Skin epidermis (tissue), 12 donors: ENCODE results near the gene SORCS1.

Experiments
- H3K27ac ChIP-seq, 21 experiments: fragments of 200-600 bp; sonication (generic) in 11 of 21; one replicate each; pipeline ENCODE4 v1.5.0; 2020; ENCODE audit warnings: mild to moderate bottlenecking in 3 of 21, inconsistent platforms in 2 of 21, moderate library complexity in 2 of 21
- H3K4me3 ChIP-seq, 7 experiments: fragments of 200-600 bp; sonication (generic) in 2 of 7; one replicate each; pipeline ENCODE4 v1.5.0; 2020; ENCODE audit warnings: inconsistent platforms in 2 of 7, mild to moderate bottlenecking in 2 of 7, moderate library complexity in 1 of 7

SORCS1 gene

DNA sequence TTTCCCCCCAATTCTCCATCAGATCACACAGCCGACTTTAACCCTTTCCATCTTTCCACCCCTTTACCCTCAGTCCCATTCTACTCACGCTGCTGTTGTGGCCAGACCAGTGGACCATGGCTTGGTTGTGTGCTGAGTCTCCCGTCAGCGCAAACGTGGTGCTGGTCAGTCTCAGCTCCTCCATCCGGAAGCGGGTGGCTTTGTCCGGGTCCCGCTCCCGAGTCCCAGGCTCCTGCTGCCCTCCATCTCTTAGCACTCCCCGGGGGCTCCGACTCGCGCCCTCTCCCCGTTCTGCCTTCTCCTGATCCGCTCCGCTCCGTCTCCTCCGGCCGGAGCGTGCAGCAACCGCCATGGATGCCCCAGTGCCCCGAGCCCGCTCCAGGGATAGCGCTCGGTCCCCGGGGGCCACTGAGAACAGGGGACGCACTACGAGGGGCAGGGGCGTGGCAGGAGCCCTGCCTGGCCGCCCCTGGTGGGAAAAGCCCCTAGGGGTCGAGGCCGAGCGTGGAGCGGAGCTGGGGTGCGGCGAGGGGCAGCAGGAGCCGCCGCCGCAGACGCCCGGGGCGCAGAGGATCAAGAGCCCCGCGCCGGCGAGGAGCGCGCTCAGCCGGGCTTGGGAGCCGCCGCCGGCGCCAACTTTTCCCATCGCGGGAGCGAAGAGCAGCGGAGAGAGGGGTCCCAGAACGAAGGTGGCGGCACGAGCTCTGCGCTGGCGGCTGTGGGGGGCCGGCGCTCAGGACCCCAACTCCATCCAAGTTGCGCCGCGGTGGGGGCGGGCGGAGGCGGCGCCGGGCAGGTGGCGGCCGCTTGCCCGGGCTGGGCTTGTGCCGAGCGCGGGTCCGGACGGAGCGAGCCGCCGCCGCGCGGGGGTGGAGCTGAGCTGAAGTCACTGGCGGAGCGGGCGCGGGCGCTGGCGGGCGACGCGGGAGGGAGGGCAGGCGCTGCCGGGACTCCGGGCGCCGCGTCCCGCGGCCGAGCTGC lies at the start of gene SORCS1:
SORCS1 (minus strand) TSS at position 826 of the 981 bp plus-strand sequence.
- H3K27ac ChIP-seq: peak within 1 kb of the TSS in 2 of 21 experiments; percentile 28 to 48
- H3K4me3 ChIP-seq: peak within 1 kb of the TSS in 3 of 7 experiments; percentile 10 to 28 (median 26)

DNA sequence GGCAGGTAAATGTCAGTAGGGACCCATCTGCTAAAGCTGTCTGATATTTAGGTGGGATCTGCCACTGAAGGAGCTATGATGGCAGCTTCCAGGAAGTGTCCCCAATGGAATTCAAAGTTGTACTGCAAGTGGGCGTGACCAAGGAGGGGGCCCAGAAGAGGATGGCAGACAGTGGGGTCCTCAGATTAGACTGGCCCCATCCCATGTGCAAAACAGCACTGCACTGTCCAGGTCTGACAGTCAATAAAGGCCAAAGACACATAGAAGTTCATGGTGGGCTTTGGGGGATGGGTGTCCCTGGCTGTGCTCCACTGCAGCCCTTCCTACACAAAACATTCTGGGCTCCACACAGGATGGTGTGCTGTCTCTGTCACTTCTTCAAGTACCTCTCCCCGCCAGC lies 49.8 kb upstream of the SORCS1 start:
- Histone ChIP-seq H3K27ac (no peak overlapping the region), H3K4me3 (no peak overlapping the region)

DNA sequence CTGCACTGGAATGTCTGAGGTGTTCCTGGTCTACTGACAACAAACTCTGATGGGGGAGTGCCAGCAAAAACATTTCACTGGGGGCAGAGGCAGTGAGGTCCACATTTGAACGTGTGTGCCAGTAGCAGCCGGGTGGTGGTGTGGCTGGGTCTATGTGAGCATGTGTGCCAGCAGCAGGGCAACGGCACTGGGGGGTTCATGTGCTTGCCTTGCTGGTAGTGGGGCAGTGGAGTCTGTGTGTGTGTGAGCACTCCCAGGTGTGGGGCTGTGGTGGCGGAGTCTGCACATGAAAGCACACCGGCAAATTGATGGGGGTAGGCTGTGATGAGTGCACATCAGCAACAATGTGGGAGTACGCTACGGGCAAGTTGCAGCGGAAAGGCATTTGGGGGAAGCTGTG lies 49.4 kb upstream of the SORCS1 start:
- no peak overlapping the region for H3K4me3 ChIP-seq
- H3K27ac ChIP-seq: no peak overlapping the region

DNA sequence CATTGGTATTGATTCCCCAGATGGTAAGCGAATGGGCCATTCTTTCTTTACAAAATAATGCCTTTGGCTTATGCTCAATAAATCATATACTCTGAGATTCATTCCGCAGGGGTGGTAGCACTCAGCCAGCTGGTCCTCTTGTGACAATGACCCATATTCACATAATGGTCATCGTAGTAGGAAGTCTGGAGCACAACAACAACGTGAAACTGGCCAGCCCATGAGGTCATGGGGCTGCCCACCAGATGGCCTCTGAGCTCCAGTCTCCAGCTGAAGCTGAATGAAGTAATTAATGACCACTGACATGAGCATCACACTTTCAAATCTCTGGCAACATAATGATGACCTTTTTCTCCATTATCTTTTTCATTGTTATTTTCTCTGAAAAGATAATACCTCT lies 42.3 kb upstream of the SORCS1 start:
- H3K4me3 ChIP-seq: no peak overlapping the region
- no peak overlapping the region for H3K27ac ChIP-seq

DNA sequence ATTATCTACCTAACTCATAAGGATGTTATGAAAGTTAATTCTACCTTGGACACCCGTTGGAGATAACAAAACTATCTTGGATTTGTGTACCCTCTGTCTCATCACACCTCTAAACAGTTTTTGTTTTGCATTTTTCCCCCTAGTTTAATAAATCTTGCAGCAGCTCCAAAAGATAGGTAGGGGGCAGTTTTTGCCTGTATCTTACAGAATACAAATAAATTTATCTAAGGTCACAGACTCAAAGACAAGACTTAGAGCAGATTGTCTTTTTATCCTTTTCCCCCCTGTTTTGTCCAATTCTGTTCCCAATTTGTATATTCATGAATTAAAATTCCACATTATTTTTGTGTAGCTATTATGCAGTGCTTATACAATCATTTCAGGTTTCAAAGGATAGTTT lies 5.0 kb upstream of the SORCS1 start:
- Histone ChIP-seq H3K4me3 (no peak overlapping the region), H3K27ac (no peak overlapping the region)

DNA sequence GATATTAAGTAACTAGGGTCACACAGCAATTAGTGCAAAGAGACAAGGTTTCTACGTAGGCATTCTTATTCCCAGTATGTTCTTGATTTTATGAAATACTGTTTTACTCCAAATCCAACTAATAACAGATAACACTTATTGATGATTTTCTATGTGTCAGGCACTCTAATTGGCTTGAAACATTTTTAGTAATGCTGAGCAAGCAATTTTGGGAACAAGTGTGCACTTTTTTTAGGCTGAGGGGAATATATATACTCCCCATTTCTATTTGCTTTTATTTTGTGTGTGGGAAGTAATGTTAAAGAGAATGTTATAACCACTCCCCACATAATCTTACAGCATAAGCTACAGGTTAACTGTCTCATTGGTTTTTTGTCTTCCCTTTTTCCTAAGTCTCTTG lies 4.2 kb upstream of the SORCS1 start:
- no peak overlapping the region for H3K27ac ChIP-seq
- H3K4me3 ChIP-seq: no peak overlapping the region

DNA sequence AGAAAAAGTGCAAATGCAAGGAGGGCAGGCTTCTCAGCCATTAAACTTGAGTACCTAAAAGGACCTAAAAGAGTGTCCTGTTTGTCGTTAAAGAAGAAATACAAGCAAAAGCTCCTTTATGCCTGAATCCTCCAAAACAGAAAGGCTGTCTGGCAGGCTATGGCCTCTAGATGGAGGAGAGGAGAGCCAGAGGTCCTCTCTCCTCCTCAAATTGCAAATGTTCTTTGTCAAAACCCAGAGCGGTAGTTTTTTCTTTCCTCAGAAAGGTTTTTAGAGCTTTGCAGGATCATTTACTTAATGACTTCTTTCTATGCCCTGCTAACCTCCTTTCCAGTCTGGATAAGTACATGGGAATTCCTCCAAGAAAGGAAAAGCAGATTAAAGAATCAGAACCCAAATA lies 1.9 kb upstream of the SORCS1 start:
- Histone ChIP-seq H3K4me3 (no peak overlapping the region), H3K27ac (no peak overlapping the region)

DNA sequence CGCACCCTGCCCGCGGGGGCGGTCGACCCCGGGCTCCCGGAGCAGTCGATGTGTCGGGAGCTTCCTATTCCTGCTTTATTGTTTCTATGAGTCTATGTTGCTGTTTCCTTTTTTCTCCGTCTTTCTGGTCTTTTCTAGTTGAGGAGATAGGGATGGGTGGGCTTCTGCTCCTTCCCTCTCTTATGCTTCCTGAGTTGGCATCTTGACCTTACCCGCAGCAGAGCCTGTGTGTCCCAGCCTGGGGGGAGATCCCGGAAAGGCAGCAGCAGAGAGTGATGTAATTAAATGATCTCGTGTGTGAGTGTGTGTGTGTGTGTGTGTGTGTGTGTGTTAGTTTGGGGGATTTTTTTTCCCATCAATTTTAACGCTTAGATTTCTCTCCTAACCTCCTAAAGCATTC lies 486 bp upstream of the SORCS1 start:
- Histone ChIP-seq H3K27ac (no peak overlapping the region), H3K4me3 (peak overlapping the region in 2 of 7 experiments; percentile 26 to 28)

DNA sequence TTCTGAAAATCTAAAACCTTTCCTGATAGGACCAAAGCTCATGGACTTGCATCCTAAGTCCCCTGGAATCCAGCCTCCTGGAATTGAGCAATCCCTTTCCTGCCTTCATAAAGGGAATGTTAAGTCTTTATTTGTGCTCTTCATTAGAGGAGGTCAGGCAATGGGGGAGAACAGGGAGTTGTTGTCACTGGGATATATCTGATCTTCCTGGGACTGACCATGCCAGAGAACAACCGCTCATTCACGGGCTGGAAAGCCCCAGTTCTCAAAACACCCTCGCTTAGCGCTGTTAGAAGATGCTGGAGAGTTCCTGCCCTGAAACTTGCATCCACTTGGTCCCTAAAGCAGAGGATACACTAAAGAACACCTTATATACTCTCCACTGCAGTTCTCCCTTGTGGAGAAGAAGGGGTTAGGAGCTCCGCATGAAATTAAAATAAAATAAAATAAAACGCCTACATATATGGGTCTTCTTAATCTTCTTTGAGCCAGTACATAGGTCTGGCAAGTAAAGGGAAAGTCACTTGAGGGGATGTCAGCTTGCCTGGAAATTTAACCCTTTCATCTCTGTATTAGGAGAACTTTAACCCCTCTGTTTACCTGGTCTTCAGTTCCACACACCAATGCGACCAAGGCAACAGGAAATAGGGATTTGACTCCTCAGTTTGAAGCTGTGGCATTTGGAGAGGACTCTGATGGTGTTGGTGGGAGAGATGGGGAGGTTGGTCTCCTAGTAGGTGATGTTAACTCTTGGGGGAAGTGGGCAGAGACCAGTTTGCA lies 1.2 kb downstream of the SORCS1 start:
- no peak overlapping the region for H3K4me3 ChIP-seq
- H3K27ac ChIP-seq: no peak overlapping the region

DNA sequence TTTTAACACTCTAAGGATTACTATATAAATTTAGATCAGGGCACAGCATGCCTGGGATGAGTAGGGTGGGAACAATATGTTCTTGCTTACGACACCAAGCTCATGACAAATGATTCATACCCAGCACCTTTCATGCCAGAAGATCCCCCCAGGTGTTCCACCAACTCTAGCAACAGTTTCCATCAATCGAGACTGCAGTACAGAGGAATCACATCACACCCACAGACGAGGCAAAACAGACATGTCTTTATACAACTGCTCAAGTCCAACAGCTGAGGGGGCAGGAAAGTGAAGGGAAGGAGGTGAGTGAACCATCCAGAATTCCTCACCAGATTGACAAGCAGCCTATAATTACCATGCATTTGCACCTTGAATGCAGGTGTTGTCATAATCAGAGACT lies 3.6 kb downstream of the SORCS1 start:
- Histone ChIP-seq H3K4me3 (no peak overlapping the region), H3K27ac (no peak overlapping the region)

DNA sequence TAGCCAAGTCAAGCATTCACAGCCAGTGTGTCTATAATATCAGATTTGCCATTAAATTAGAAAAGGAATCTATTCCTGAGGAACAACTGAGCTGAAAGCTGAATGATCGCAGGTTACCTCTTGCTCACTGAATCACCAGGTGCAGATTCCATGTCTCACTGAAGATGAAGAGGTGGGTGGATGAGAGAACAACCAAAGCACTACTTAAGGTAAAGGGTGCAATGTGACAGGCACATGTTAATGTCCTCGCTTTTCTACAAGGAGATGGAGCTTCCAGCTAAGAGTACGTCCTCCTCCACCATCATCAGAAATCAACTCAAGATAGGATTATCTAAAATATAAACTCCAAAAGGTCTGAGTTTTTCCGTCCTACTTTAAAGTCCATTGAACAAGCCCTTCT lies 4.6 kb downstream of the SORCS1 start:
- no peak overlapping the region for H3K27ac ChIP-seq
- H3K4me3 ChIP-seq: no peak overlapping the region

DNA sequence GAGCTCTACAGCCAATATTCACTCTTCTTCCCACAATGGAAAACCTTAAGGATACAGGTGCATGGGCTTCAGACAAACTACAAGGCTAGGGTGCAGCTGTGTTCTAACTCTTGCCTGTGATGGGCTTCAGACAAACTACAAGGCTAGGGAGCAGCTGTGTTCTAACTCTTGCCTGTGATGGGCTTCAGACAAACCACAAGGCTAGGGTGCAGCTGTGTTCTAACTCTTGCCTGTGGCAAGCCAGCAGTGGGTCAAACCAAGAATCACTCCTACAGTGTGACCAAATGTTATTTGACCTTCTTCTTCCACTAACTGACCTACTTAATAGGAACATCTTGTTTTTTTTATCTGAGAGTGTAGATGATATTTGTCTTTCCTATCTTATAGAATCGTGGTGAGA lies 7.4 kb downstream of the SORCS1 start:
- Histone ChIP-seq H3K27ac (no peak overlapping the region), H3K4me3 (no peak overlapping the region)

DNA sequence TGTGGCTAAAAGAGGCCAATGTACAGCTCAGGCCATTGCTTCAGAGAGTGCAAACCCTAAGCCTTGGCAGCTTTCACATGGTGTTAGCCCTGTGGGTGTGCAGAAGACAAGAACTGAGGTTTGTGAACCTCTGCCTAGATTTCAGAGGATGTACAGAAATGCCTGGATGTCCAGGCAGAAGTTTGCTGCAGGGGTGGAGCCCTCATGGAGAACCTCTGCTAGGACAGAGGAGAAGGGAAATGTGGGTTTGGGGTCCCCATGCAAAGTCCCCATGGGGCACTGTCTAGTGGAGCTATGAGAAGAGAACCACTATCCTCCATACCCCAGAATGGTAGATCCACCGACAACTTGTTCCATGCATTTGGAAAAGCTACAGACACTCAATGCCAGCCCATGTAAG lies 12.4 kb downstream of the SORCS1 start:
- H3K4me3 ChIP-seq: no peak overlapping the region
- H3K27ac ChIP-seq: no peak overlapping the region

DNA sequence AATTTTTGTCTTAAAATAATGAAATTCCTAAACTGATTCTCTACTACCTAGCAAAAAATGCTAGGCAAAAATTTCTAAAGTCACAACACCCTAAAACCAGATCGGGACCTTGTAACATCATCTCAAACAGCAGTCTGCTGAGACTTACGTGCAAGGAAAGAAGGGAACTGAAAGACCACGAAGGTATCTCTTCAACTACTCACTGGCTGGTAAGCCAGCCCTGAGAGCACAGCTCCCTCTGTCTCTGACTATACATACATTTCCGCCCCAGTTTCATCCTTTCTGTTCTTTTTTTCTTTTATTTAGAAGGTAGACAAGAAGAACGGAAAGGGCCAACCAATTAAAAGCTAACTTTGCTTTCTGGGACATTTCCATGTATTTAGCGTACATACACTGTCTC lies 15.6 kb downstream of the SORCS1 start:
- H3K27ac ChIP-seq: no peak overlapping the region
- no peak overlapping the region for H3K4me3 ChIP-seq

DNA sequence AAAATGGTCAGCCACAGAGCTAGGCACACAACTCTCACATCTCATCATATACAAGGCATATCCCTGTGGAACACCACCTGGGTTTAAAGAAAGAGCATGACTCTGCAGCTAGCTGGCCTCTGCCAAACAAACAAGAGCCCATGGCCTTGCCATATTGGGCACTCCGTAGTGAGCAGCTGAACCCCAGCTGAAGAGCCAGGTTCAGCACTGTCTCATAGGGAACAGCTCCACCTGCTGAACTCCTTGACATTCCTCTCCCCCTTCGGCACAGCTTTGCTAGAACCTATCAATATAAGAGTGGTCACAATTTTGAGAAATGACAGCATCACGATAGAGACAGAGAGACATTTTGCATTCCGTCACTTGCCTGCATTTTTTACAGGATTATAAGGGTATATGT lies 20.0 kb downstream of the SORCS1 start:
- Histone ChIP-seq H3K4me3 (no peak overlapping the region), H3K27ac (no peak overlapping the region)

DNA sequence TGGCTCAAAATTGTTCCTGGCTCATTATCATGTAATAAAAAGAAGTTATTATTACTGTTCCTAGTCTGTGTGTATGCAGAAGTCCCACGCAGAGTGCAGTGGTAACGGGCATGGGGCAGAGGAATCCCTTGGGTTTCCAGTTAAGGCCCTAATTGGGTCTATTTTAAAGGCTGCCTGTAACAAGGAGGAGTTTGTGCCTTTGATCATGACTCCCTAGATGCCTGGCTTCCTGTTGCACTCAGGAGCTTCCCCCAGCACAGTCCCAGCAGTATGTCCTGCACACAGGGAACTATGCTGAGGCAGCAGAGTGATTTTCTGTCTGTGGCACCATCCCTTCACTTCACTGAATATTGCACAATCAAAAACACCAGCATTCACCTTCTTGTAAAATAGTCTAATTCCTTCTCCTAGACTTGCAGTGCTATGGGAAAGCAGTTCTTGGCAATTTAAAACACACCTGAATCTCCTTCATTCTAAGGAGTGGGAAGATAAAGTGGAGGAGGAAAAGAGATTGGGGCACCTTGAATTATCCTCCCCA lies 22.9 kb downstream of the SORCS1 start:
- Histone ChIP-seq H3K27ac (no peak overlapping the region), H3K4me3 (no peak overlapping the region)

DNA sequence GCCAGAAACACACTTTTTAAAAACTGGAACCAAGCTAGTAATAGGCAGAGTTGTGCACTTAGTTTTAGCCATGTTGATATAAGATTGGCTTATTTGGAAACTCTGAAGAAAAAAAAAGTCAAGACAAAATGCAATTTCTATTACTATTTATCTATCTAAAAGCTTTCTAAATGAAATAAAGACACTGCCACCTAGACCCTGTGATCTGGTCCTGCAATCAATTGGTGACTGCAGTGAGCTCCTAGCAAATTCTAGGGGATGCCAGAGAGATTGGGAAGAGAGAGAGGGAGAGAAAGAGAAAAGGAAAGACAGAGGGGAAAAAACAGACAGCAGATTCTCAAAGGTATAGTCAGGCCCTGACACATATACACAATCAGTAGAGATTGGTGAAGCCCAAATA lies 25.3 kb downstream of the SORCS1 start:
- no peak overlapping the region for H3K4me3 ChIP-seq

DNA sequence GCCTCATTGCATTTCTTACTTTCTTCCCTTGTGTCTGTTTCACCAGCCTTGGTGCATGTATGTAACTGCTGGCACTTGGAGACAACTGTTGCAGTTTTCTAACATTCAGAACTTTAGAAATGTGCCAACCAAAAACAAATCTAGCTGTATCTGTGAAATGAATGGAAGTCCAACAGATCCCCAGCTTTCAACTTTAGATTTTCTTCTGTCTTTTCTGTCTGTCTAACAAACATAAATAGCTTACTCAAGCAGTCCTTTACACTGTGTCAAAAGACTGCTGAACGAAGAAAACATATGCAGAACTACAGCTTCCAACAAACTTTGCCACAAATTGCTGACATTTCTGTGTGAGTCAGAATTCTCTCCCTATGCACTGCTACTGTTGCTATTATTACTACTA lies 30.9 kb downstream of the SORCS1 start:
- no peak overlapping the region for H3K27ac ChIP-seq
- no peak overlapping the region for H3K4me3 ChIP-seq

More for the DNA sequence above, 25.3 kb downstream of the SORCS1 start:
- H3K27ac ChIP-seq: no peak overlapping the region

DNA sequence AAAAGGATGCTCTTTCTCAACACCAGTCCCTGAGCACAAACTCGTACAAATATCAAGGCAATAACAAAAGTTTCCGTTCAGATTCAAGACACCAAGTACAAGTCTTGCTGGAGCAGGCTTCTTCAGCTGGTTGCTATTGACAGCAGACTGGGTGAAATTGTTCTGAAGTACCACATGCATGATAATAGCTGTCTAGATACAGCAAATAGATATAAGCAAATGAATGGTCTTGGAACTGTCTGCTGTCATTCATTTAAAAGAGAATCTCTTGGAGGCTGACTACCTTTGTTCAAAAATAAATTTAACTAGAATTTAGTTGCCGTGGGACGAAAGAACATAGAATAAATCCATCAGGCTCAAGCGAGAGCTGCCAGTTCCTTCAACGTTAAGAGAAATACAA lies 35.5 kb downstream of the SORCS1 start:
- no peak overlapping the region for H3K4me3 ChIP-seq
- no peak overlapping the region for H3K27ac ChIP-seq

DNA sequence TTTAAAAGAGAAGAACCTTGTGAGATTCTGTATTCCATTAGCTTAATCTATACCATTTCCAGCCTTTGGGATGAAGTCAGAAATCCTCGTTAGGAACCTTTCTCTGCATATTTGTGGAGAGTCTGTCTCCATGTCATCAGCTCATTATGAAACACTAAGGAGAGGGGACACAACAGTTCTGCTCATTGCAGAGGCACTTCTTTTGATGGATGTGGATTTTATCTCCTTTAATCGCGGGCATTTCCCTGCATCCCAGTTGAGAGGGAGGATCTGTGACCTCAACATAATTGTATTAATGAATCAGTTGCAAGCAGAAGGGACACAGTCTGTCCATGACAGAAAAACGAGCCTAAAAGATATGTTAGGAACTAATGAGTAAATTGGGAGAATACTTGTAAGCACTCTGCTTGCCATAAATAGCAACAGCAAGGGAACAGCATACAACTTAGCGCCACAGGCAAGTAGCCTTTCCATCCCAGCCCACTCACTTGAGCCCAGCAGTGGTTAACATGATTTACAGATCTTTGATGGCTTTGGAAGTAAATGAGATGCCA lies 37.9 kb downstream of the SORCS1 start:
- Histone ChIP-seq H3K27ac (no peak overlapping the region), H3K4me3 (no peak overlapping the region)
